Effector memory CD4-positive, alpha-beta T cell (primary cell): ENCODE results near the gene AIFM2.
"Not testable (repeated sequence)": the region's sequence is repeated elsewhere in the genome, so short reads cannot be mapped to it uniquely, and the experiment has no call there.

ENCODE experiments used
- DNase-seq, 3 donors: peaks; one replicate each; pipeline ENCODE4 v3.0.0-alpha.2; 2020
- H3K27ac ChIP-seq: 2 replicates; pipeline ENCODE4 v1.7.0; 2013; ENCODE audit warnings: mild to moderate bottlenecking, low read length, moderate library complexity; ENCODE audit not compliant: insufficient read depth, poor library complexity, severe bottlenecking
- H3K27me3 ChIP-seq: replicated peaks from 2 replicates; pipeline ENCODE4 v1.7.0; 2013; ENCODE audit warnings: mild to moderate bottlenecking, low read length; ENCODE audit not compliant: insufficient read depth, control insufficient read depth, poor library complexity, severe bottlenecking
- H3K36me3 ChIP-seq: 2 replicates; pipeline ENCODE4 v1.7.0; 2013; ENCODE audit warnings: mild to moderate bottlenecking, low read length, moderate library complexity; ENCODE audit not compliant: control insufficient read depth, insufficient read depth
- H3K4me1 ChIP-seq: 2 replicates; pipeline ENCODE4 v1.7.0; 2013; ENCODE audit warnings: low read length, mild to moderate bottlenecking; ENCODE audit not compliant: control insufficient read depth, insufficient read depth, poor library complexity, severe bottlenecking
- H3K4me3 ChIP-seq: 2 replicates; pipeline ENCODE4 v1.7.0; 2013; ENCODE audit warnings: low read length, low read depth, mild to moderate bottlenecking; ENCODE audit not compliant: insufficient read depth, poor library complexity, severe bottlenecking
- H3K9me3 ChIP-seq: 2 replicates; pipeline ENCODE4 v1.7.0; 2013; ENCODE audit warnings: mild to moderate bottlenecking, low read length, moderate library complexity; ENCODE audit not compliant: control insufficient read depth

AIFM2 gene

DNA sequence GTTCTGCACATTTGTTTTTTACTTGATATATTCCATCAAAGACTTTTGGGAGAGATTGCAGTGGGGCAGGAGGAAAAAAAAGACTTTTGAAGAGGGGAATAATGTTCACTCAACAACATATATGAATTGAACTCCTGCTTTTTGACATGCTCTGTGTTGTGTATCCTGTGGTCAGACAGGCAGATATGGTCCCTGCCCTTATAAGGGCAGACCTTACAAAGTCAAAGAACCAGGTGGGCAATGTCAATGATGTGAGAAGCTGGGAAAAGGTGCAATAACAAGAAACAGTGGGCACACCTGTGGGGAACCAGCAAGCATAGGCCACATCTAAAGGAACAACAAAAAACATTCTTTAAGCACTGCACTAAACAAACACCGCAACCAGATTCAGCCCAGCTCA lies 8.2 kb downstream of the AIFM2 start:
- DNase-seq, result no peak
- Histone ChIP-seq H3K9me3 (no peaks in the 10 kb centered on the region), H3K27me3 (no peaks in the 10 kb centered on the region), H3K27ac (no peak overlapping the region), H3K36me3 (no peaks in the 10 kb centered on the region), H3K4me3 (no peak overlapping the region), H3K4me1 (no peaks in the 10 kb centered on the region)

DNA sequence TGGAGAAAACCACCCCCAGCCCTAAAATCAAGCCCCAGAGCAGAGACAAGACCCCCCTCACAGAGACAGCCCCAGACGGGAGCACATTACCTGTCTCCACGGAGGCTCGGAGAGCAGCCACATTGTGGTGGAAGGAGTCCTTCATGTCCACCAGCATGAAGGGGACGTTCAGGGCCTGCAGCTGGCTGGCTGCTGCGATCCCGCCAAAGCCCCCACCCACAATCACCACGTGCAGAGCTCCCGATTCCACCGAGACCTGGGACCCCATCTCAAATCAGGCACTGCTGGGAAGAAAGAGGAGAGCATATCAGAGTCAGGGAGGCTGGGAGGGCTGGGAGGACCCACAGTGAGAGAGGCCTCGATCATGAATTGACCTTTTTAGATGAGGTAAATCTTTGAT lies 8.8 kb downstream of the AIFM2 start:
- H3K4me1 ChIP-seq, result no peaks in the 10 kb centered on the region
- H3K36me3 ChIP-seq, result no peaks in the 10 kb centered on the region
- H3K4me3 ChIP-seq, result no peak overlapping the region
- no peaks in the 10 kb centered on the region for H3K27me3 ChIP-seq
- no peak overlapping the region for H3K27ac ChIP-seq
- H3K9me3 ChIP-seq, result no peaks in the 10 kb centered on the region
- DNase-seq, result no peak

- H3K9me3 ChIP-seq, H3K27ac ChIP-seq, H3K4me3 ChIP-seq, H3K36me3 ChIP-seq, H3K4me1 ChIP-seq, H3K27me3 ChIP-seq, DNase-seq: not testable (repeated sequence)
These were observed 9.5 kb downstream of the AIFM2 start for GRCh38 chr10:70123166-70123565.

GRCh38 chr10:70122742-70123141 lies 9.9 kb downstream of the AIFM2 start:
- H3K36me3 ChIP-seq, result no peaks in the 10 kb centered on the region
- no peak overlapping the region for H3K27ac ChIP-seq
- H3K4me3 ChIP-seq, result no peak overlapping the region
- no peaks in the 10 kb centered on the region for H3K9me3 ChIP-seq
- no peaks in the 10 kb centered on the region for H3K4me1 ChIP-seq
- DNase-seq, result no peak
- H3K27me3 ChIP-seq, result no peaks in the 10 kb centered on the region

GRCh38 chr10:70121281-70121949 lies 11.2 kb downstream of the AIFM2 start:
- no peak overlapping the region for H3K4me3 ChIP-seq
- no peaks in the 10 kb centered on the region for H3K36me3 ChIP-seq
- no peaks in the 10 kb centered on the region for H3K9me3 ChIP-seq
- DNase-seq, result no peak
- no peaks in the 10 kb centered on the region for H3K27me3 ChIP-seq
- no peaks in the 10 kb centered on the region for H3K4me1 ChIP-seq
- H3K27ac ChIP-seq, result no peak overlapping the region

GRCh38 chr10:70120417-70120816 lies 12.2 kb downstream of the AIFM2 start:
- Histone ChIP-seq H3K27me3 (no peaks in the 10 kb centered on the region), H3K4me3 (no peak overlapping the region), H3K9me3 (no peaks in the 10 kb centered on the region), H3K36me3 (no peaks in the 10 kb centered on the region), H3K4me1 (peaks cover 6% of the 10 kb centered on the region), H3K27ac (no peak overlapping the region)
- no peak for DNase-seq

DNA sequence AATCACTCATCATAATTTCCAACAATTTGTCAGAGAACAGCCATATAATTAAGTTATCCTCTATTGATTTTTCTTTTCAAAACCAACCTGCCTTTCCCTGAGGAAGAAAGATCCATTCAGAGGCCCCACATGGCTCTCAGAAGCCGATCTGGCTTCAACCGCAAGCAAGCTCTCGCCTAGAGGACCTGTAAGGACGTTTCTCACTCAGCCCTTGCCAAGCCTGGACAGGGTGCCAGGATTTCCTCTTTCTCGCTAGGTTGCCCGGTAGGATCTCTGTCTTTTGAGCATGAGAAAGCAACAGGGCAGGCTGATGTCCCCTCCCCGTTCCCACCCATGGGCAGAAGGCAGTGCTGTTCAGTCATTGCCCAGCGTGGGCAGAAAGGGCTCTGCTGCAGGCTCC lies 13.0 kb downstream of the AIFM2 start:
- no peak for DNase-seq
- no peak overlapping the region for H3K27ac ChIP-seq
- H3K36me3 ChIP-seq, result peaks cover 4% of the 10 kb centered on the region
- no peaks in the 10 kb centered on the region for H3K9me3 ChIP-seq
- H3K4me1 ChIP-seq, result peaks cover 6% of the 10 kb centered on the region
- no peak overlapping the region for H3K4me3 ChIP-seq
- no peaks in the 10 kb centered on the region for H3K27me3 ChIP-seq

DNA sequence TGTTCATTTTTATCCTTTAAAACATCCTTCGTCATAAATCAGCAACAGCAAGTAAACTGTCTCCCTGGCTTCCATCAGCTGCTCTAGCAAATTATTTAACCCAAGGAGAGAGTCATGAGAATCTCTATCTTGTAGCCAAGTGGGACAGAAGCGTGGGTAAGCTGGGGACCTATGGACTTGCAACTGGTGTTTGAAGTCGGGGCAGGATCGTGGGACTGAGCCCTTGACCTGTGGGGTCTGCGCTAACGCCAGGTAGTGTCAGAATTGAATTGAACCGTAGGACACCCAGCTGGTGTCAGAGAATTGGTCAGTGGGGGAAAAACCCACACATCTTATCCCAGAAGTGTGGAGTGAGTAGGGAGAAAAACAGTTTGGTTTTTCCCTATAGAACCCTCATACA lies 13.4 kb downstream of the AIFM2 start:
- H3K36me3 ChIP-seq, result peaks cover 4% of the 10 kb centered on the region
- no peaks in the 10 kb centered on the region for H3K27me3 ChIP-seq
- H3K9me3 ChIP-seq, result no peaks in the 10 kb centered on the region
- DNase-seq, result no peak
- H3K4me1 ChIP-seq, result peaks cover 6% of the 10 kb centered on the region
- H3K4me3 ChIP-seq, result no peak overlapping the region
- H3K27ac ChIP-seq, result no peak overlapping the region

DNA sequence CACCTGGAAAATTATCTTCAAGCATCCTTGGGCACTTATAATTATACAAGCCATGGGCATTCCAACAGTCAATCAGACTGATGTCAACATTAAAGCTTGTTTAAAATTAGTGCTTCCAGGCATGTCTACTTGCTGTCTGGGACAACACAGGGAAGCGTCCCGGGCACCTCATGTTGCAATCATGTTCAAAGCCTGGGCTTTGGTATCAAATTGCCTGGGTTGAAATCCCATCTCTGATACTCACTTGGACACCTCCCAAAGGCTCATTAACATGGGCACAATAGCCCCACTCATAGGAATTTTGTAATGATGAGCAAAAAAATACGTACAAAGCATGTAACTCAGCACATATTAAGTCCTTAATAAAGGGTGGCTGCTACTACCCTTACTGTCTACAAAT lies 14.4 kb downstream of the AIFM2 start:
- Histone ChIP-seq H3K4me3 (no peak overlapping the region), H3K27ac (no peak overlapping the region), H3K4me1 (peaks cover 6% of the 10 kb centered on the region), H3K9me3 (no peaks in the 10 kb centered on the region), H3K27me3 (no peaks in the 10 kb centered on the region), H3K36me3 (peaks cover 8% of the 10 kb centered on the region)
- no peak for DNase-seq

GRCh38 chr10:70117646-70118045 lies 15.0 kb downstream of the AIFM2 start:
- no peaks in the 10 kb centered on the region for H3K27me3 ChIP-seq
- no peak overlapping the region for H3K27ac ChIP-seq
- H3K9me3 ChIP-seq, result no peaks in the 10 kb centered on the region
- no peak overlapping the region for H3K4me3 ChIP-seq
- peaks cover 6% of the 10 kb centered on the region for H3K4me1 ChIP-seq
- H3K36me3 ChIP-seq, result peaks cover 12% of the 10 kb centered on the region
- no peak for DNase-seq
